ENCODE results near the gene EEIG1.

DNA sequence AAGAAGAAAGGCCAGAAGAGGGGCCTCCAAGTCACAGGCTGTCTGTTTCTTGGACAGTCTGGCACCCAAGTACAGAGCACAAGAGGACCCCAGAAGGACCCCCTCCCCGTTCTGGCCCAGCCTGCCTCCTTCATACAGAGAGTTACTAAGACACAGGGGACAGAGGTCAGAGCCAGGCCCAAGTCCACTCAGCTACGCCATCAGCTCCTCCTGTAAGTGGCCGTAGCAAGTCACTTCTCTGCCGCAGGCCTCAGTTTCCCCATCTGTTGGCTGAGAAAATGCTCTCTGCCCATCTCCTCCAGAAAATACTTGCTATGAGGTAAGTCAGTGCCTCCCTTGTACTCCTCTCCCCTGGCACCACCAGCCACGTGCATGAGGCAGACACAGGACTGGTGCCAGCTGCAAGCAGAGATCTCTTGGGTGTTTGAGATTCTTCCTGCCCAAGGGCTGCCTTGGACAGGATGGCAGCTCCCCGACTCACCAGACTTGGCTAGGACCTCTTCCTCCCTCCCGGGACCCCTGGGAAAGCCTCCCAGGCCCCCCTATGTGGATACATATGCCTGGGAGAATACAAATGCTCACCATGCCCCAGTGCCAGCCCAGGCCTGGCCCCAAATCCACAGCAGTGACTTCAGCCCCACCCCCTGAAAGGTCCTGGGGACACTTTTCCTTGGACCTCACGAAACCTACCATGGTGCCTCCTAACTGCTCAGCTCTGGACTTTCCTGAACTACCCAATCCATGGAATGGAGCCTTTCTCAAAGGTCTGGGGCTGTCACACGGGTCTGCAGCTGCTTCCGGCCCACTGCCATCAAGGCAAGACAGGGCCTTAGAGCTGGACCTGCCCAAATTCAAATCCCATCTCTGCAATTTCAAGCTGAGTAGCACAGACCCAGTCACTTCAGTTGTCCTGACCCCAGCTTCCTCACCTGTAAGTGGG, 5.1 kb downstream of the EEIG1 start:
- TF ChIP-seq EZH2 (IDR thresholded peaks at IDR 0.05; ENCODE audit: low read depth, unreplicated experiment) (no peak), POLR2AphosphoS5 (IDR thresholded peaks at IDR 0.05; ENCODE audit: low read depth) (no peak), JUNB (IDR thresholded peaks at IDR 0.05; ENCODE audit: unreplicated experiment) (no peak), ZNF331 (CRISPR knock-in tag; IDR thresholded peaks at IDR 0.05; ENCODE audit: low read depth) (no peak), EZH2phosphoT487 (IDR thresholded peaks at IDR 0.05; ENCODE audit: unreplicated experiment) (no peak)
- TF ChIP-seq, protein P1, sequence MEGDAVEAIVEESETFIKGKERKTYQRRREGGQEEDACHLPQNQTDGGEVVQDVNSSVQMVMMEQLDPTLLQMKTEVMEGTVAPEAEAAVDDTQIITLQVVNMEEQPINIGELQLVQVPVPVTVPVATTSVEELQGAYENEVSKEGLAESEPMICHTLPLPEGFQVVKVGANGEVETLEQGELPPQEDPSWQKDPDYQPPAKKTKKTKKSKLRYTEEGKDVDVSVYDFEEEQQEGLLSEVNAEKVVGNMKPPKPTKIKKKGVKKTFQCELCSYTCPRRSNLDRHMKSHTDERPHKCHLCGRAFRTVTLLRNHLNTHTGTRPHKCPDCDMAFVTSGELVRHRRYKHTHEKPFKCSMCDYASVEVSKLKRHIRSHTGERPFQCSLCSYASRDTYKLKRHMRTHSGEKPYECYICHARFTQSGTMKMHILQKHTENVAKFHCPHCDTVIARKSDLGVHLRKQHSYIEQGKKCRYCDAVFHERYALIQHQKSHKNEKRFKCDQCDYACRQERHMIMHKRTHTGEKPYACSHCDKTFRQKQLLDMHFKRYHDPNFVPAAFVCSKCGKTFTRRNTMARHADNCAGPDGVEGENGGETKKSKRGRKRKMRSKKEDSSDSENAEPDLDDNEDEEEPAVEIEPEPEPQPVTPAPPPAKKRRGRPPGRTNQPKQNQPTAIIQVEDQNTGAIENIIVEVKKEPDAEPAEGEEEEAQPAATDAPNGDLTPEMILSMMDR (conservative IDR thresholded peaks at IDR 0.05; ENCODE audit: low read depth in 2 of 2) = no peak
- TF ChIP-seq, protein P2, sequence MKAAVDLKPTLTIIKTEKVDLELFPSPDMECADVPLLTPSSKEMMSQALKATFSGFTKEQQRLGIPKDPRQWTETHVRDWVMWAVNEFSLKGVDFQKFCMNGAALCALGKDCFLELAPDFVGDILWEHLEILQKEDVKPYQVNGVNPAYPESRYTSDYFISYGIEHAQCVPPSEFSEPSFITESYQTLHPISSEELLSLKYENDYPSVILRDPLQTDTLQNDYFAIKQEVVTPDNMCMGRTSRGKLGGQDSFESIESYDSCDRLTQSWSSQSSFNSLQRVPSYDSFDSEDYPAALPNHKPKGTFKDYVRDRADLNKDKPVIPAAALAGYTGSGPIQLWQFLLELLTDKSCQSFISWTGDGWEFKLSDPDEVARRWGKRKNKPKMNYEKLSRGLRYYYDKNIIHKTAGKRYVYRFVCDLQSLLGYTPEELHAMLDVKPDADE (IDR thresholded peaks at IDR 0.05) = no peak
- TF ChIP-seq, protein P3, sequence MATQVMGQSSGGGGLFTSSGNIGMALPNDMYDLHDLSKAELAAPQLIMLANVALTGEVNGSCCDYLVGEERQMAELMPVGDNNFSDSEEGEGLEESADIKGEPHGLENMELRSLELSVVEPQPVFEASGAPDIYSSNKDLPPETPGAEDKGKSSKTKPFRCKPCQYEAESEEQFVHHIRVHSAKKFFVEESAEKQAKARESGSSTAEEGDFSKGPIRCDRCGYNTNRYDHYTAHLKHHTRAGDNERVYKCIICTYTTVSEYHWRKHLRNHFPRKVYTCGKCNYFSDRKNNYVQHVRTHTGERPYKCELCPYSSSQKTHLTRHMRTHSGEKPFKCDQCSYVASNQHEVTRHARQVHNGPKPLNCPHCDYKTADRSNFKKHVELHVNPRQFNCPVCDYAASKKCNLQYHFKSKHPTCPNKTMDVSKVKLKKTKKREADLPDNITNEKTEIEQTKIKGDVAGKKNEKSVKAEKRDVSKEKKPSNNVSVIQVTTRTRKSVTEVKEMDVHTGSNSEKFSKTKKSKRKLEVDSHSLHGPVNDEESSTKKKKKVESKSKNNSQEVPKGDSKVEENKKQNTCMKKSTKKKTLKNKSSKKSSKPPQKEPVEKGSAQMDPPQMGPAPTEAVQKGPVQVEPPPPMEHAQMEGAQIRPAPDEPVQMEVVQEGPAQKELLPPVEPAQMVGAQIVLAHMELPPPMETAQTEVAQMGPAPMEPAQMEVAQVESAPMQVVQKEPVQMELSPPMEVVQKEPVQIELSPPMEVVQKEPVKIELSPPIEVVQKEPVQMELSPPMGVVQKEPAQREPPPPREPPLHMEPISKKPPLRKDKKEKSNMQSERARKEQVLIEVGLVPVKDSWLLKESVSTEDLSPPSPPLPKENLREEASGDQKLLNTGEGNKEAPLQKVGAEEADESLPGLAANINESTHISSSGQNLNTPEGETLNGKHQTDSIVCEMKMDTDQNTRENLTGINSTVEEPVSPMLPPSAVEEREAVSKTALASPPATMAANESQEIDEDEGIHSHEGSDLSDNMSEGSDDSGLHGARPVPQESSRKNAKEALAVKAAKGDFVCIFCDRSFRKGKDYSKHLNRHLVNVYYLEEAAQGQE (IDR thresholded peaks at IDR 0.05; ENCODE audit: unreplicated experiment) = no peak
